DMS79 (cell line): Measurements from ENCODE around the gene CYP4F8.

Experiments used
- DNase-seq: peaks from one replicate; lab custom pipeline; 2025; lab: John Stamatoyannopoulos, UW

CYP4F8 gene

DNA sequence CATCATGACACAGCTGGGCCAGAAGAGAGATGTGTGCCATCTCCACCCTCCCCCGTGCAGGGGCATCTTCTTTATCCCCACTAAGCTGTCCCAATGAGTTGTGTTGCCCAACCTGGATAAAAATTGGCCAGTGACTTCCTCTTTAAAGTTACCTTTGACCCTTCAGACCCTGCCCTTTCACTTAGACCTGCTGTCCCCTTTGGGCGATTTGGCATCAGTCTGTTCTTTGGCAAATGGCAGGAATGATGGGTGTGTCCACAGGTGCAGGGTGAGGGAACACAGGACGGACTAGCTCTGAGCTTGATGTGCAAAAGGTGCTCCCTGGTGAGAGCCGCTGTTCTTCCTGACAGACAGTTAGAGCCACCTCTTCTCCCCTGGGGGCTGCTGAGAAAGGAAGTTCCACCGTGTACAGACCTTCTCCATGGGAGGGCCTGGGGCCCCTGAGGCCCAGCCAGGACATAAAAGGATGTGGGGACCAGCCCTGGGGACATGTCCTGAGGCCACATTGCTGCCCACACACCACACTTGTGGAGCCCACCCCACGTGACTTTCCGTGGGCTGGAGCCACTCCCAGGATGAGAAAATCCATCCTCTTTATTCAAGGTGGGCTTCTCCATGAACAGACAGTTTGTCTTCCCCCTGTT is 1.7 kb downstream of the CYP4F8 start:
- DNase-seq = no peak

DNA sequence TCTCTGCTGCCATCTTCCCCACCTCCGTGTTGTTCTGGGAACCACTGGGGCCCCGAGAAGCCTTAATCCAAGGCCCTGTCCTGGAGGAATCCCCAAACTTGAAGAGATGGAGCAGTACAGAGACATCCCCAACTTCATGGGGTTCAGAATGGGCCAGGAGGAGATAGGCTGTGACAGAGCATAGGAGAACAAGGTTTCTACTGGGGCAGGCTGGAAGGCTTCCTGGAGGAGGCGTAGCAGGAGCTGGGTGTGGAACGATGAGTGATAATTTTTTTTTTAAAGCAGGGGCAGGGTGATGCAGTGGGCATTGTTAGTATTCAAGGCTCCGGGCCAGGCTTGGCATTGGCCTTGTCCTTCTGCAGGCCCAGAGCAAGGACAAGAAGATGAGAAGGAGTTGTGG is 3.3 kb downstream of the CYP4F8 start:
- no peak for DNase-seq

DNA sequence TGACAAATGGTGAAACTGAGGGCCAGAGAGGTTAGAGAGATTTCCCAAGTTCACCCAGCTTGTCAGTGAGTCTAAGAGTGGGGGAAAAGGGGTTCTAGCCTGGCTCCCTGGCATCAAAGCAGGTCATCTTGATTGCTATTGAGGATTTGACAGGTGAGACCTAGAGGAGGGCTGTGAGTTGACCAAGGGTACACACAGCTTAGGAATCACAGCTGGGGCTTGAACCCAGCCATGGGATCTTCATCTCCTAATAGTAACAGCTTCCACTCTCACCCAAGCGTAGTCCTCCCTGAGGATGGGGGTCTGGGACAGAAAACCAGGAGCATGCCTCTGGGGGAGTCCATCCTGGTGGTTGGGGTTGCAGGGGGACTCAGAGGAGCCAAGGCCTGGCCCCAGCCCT is 6.8 kb downstream of the CYP4F8 start:
- no peak for DNase-seq

DNA sequence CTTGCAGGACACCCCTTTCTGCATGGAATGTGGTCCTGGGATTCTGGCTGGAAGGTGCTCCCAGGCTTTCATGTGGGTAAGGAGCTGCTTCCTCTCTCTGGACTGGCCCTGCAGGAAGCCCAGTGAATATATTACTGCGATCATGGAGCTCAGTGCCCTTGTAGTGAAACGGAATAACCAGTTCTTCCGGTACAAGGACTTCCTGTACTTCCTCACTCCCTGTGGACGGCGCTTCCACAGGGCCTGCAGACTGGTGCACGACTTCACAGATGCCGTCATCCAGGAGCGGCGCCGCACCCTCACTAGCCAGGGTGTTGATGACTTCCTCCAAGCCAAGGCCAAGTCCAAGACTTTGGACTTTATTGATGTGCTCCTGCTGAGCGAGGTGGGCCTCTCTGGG is 8.0 kb downstream of the CYP4F8 start:
- DNase-seq = no peak

DNA sequence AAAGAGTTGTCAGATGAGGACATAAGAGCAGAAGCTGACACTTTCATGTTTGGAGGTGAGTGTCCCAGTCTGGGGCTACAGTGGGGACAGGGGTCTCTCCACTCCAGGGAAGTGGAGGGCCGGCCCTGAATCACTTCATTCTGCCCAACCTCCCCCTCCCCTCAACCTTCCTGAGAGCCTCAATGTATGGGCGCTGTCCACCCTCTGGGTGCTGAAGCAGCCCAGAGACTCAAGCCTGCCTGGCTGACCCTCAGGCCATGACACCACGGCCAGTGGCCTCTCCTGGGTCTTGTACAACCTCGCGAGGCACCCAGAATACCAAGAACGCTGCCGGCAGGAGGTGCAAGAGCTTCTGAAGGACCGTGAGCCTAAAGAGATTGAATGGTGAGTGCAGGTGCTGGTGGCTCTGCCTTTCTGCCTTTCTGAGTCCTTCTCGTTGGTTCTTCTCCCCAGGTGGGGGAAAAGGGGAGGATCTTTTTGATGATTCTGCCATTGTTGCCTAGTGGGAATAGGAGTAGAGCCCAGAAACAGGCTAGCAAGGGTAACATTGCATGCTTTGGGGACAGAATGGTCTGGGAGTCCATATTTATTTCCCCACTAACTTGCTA is 8.8 kb downstream of the CYP4F8 start:
- DNase-seq = no peak

DNA sequence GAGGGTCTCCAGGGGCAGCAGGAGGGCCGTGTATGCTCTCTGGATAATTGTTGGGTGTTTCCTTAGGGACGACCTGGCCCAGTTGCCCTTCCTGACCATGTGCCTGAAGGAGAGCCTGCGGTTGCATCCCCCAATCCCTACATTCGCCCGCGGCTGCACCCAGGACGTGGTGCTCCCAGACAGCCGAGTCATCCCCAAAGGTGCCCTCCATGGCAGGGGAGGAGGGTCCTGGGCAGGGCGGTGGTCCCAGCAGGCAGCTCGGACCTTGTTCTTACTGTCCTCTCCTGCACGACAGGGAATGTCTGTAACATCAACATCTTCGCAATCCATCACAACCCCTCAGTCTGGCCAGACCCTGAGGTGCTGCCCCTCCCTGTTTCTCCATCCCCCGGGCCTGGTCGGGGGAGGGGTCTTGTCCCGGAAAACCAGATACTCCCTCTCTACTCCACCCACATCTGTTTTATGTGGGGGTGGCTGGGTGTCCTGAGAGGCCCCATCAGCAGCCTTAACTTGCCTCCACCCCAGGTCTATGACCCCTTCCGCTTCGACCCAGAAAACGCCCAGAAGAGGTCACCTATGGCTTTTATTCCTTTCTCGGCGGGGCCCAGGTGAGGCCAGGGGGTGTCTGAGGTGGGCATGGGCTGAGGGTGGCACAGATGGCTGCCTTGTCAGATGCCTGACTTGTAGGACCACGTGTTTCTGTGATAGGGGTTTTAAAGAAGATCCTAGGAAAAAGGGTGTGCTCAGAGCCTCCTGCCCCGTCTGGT is 13.4 kb downstream of the CYP4F8 start:
- no peak for DNase-seq

DNA sequence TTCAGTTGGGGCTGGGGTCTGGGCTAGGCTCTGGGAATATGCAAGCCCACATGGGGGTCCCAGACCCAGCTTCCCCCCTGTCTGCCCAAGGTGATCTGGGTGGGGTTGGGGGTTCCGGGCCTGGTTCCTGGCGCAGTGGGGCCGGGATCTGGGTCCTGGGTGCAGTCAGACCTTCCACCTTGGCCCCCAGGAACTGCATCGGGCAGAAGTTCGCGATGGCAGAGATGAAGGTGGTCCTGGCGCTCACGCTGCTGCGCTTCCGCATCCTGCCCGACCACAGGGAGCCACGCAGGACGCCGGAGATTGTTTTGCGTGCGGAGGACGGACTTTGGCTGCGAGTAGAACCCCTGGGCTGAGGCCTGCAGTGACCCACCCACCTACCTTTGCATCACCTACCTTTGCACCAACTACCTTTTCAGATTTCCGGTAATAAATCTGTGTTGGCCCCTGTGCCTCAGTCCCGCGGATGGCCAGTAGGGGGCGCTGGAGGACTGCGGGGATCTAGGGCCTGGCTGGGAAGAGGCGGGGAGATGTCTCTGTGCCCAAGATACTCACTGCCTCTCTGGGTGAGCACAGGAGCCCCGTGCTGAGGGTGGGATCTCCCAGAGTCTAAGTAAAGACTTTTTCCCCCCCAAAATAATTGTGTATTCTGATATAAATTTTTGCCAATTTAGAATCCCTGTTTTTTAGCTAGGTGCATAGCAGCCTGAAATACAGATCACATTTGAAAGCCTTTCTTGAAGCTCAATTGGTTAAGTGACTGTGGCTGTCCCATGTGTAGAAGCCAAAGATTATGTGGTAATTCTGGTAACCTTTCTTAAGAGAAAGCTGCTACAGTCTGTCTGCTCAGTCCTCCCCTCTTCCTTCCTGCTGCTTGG is 14.2 kb downstream of the CYP4F8 start:
- DNase-seq = peak; percentile 16

DNA sequence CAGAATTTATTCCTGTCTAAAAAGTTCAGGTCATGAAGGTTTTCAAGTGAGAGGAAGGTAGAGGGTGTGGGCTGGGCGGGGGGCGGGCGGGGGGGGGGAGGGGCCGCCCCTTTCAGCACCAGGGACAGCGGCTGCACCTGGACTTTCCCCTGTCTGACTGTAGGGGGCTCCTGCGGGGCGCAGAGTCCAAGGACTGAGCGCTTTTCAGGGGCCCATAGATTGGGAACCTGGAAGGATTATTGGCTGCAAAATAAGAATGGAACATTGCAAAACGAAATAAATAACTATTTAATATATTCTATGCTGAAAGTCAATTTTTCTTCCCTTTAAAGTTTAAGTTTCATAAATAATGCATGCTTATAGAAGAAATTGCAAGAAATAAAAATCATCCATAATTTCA is 16.8 kb downstream of the CYP4F8 start:
- no peak for DNase-seq

DNA sequence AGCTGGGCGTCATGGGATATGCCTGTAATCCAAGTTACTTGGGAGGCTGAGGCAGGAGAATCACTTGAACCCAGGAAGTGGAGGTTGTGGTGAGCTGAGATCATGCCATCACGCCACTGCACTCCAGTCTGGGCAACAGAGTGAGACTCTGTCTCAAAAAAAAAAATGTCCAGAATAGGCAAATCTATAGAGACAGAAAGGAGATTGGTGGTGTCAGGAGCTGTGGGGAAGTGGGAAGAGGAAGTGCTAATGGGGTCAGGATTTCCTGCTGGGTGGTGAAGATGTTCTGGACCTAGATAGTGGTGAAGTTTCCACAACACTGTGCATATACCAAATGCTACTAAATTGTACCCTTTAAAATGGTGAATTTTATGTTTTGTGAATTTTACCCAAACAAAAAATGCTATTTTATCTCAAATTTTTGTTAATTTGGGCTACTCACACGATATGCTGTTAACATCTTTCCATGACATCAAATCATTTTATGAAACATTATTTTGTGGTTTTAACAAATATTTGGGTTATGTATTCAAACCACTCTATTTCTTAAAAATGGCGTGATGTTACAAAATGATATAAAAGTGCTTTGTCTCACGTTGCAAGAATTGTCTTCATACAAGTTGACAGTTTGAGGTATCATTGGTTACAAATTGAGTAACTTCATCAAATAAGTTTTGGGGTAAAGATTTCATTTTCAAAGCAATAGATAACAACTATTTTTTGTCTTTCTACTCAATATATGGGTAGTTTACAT is 18.2 kb downstream of the CYP4F8 start:
- DNase-seq = no peak

DNA sequence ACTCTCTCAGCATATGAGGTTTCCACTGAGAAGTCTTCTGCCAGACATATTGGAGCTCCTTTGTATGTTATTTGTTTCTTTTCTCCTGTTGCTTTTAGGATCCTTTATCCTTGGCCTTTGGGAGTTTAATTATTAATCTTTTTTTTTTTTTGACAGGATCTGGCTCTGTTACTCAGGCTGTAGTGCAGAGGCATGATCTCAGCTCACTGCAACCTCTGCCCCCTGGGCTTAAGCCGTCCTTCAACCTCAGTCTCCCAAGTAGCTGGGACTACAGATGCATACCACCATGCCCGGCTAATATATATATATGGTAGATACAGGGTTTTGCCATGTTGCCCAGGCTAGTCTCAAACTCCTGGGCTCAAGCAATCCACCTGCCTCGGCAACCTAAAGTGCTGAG is 19.1 kb downstream of the CYP4F8 start:
- DNase-seq = no peak

DNA sequence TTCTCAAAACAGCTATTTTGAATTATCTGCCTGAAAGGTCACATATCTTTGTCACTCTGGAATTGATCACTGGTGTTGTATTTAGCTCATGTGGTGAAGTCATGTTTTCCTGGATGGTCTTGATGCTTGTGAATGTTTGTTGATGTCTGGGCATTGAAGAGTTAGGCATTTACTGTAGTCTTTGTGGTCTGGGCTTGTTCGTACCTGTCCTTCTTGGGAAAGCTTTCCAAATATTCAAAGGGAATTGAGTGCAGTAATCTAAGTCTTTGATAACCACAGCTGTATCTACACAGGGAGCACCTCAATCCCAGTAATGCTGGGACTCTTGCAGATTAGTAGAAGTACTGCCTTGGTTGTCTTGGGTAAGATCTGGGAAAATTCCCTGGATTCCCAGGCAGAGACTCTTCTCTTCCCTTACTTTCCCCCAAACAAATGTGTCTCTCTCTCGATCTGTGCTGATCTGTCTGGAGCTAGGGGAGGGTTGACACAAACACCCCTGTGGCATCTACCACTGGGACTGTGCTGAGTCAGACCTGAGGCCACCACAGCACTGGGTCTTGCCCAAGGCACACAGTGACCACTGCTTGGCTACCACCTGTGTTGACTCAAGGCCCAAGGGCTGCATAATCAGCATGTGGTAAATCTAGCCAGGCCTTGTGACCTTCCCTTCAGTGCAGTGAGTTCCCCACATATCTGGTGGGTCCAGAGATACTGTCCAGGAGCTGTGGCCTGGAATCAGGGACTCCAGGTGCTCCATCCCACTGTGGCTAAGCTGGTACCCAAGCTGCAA is 20.2 kb downstream of the CYP4F8 start:
- no peak for DNase-seq

DNA sequence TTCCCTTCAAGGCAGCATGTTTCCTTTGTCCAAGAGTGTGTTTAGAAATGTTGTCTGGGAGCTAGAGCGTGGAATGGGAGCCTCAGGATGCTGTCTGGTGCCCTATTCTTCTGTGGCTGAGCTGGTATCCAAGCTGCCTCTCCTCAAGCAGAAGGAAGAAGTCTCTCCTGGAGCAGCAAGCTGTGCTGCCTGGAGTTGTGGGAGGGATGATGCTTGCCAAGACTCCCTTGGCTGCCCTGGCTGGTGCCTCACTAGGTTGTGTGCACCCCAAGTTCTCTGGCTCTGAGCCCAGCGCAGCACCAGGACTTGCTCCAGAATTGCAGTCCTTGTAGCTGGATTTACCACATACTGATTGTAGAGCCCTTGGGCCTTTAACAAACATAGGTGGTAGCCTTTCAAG is 21.0 kb downstream of the CYP4F8 start:
- no peak for DNase-seq

DNA sequence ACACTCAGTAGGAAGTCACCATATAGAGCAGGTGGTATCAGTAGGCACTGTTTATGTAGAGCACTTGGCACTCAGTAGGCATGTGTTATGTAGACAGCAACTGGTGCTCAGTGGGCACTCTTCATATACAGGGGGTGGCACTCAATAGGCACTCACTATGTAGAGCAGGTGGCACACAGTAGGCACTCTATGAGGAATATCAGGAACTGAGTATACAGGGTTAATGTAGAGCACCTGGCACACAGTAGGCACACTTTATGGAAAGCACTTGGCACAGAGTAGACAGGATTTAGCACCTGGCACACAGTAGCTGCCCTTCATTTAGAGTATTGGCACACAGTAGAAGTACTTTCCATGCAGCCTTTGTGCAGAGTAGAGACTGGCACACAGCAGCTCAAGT is 24.6 kb downstream of the CYP4F8 start:
- no peak for DNase-seq

DNA sequence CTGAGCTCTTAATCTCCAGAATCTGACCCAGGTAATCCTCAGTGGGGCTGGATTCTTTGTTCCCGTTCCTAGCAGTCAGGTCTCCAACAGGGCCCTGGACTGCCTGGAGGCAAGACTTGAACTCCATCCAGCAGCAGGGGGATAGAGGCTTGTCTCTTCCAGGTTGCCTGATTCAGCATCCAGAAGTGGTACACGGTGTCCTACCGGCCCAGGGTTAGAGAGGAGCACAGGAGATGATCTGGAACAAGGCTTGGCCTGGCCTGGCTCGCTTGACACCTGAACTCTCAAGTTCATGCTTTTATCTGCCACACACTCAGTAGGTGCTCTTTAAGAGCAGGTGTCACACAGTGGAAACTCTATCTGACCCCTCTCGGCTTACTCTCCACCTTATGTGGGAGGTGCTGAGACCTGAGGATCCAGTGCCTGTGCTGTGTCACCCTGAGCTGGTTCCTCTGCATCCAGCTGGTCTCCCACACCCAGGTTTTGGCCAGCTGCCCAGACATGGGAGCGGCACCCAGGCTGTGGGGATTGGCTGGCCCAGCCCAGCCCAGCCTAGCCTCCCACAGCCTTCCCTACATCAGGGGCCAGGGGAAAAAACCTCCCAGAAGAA is 25.4 kb downstream of the CYP4F8 start, which contains the start of gene CYP4F3:
CYP4F3 (plus strand) TSS at position 604 of the 610 bp plus-strand sequence. CDS start 519 bp downstream, outside the sequence.
- DNase-seq = peak; percentile 38

DNA sequence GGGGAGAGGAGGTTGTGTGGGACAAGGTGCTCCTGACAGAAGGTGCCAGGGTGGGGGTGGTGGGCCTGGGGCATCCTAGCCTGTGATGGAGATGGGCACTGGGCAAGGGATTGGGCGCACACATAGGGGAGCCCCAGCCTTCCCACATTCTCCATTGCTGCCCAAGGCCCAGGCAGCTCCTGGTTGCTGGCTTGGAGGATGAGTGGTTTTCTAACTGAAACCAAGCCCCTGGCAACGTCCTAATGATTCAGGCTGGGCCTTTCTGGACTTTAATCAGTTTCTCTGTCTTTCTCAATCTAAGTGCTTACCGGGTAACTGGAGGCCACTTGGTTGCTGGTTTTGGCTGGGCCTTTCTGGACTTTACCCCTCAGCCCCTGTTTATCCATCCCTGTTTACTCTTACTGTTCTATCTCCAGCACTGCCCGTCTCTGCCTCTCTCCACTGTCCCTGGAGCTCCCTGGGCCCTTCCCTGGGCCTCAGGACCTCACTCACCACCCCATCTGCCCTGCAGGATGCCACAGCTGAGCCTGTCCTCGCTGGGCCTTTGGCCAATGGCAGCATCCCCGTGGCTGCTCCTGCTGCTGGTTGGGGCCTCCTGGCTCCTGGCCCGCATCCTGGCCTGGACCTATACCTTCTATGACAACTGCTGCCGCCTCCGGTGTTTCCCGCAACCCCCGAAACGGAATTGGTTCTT is 26.0 kb downstream of the CYP4F8 start:
- no peak for DNase-seq

DNA sequence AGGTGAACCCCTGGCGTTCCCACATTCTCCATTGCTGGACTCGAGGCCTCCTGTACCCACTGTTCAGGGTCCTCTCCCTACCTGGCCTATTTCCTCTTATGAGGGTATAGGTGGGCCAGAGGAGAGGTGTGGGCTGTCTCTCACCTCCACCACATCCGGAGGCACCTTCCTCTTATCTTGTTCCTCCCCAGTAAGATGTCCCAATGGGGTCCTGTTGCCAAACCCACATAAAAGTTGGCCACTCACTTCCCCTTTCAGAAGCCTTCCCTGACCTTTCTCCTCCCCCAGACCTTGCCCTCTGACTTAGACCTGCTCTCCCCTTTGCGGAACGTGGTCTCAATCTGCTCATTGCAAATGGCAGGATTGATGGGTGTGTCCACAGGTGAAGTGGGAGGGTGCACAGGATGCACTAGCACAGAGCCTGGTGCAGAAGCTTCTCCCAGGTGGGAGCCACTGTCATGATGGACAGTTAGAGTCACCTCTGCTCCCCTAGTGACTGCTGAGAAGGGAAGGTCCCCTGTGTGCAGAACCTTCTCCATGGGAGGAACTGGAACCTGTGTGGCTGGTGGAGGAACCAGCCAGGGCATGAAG is 27.0 kb downstream of the CYP4F8 start:
- DNase-seq = no peak

DNA sequence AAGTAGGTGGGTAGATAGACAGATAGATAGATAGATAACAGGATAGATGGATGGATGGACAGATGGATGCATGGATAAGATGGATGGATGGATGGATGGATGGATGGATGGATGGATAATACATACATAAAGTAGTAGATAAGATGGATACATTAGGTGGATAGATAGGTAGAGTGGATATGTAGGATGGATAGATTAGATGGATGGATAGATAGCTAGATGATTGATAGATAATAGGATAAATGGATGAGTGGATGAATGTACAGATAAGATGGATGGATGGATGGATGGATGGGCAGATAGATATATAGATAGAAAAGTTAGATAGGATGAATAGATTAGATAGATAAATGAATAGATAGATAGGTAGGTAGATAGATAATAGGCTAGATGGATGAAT is 27.8 kb downstream of the CYP4F8 start:
- no peak for DNase-seq

DNA sequence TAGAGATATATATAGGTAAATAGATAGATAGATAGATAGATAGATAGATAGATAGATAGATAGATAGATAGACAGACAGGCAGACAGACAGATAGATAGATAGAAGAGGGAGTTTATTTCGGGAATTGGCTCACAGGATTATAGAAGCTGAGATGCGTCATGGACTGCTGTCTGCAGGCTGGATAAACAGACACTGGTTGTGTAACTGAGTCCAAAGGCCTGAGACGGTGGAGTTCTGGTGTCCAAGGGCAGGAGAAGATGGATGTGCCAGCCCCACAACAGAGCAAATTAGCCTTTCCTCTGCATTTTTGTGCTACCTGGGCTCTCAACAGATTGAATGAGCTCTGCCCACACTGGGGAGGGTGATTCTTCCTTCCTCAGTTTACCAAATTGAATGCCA is 28.4 kb downstream of the CYP4F8 start:
- DNase-seq = no peak

DNA sequence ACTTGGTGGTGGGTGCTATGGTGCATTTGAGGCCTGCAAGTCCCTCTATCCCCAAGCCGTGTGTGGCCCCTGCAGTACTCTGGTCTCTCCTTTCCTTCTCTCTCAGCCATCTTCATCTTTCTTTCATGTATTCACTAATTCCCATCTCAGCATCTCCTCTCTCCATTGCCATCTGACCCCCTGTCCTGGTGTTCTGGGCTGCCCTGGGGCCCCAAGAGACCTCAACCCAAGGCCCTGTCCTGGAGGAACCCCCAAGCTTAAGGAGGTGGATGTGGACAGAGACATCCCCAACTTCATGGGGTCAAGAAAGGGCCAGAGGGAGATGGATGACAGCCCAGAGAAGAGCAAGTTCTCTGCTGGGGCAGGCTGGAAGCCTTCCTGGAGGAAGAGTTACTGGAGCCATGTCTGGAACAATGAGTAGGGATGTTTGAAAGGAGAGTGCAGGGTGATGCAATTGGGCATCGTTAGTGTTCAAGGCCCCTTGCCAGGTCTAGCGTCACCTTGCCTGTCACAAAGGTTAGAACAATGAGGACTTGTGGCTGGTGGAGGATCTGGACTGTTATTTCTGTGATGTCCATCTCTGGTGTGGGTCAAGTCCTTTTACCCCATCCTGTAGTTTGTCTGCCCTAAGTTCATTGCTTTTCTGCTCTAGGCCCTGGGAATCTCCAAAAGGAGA is 29.2 kb downstream of the CYP4F8 start:
- no peak for DNase-seq
